GM23338 (cell line): Measurements from ENCODE around the gene UPK2. TPM values are rescaled to one million over a fixed set of nuclear protein-coding genes. Genes with fewer than 3 reads are reported as not detected.

Experiments used
- ATAC-seq: fragments of 200-7000 bp; cut with Tn5 transposase; 3 replicates; pipeline ENCODE4 v1.9.1; 2020
- DNase-seq: peaks from one replicate; pipeline ENCODE4 v3.0.0-alpha.2; 2015; ENCODE audit warnings: low spot score
- H2AFZ ChIP-seq: fragments of 200-600 bp; sonication (generic); 2 replicates; pipeline ENCODE4 v1.8.0; 2016; ENCODE audit warnings: antibody characterized with exemption, mild to moderate bottlenecking, moderate library complexity
- H3F3A ChIP-seq: fragments of 200-600 bp; sonication (generic); replicated peaks from 2 replicates; pipeline ENCODE4 v1.8.0; 2017; ENCODE audit warnings: antibody characterized with exemption, mixed run types, low read depth
- H3K27ac ChIP-seq: fragments of 200-600 bp; sonication (generic); 2 replicates; pipeline ENCODE4 v1.6.1; 2016; ENCODE audit warnings: low read depth
- H3K27me3 ChIP-seq: fragments of 200-600 bp; sonication (generic); 2 replicates; pipeline ENCODE4 v1.8.0; 2016; ENCODE audit warnings: mild to moderate bottlenecking, mixed run types, moderate library complexity; ENCODE audit not compliant: insufficient read depth
- H3K36me3 ChIP-seq: fragments of 200-600 bp; sonication (generic); 2 replicates; pipeline ENCODE4 v1.8.0; 2016; ENCODE audit warnings: mild to moderate bottlenecking; ENCODE audit not compliant: insufficient read depth
- H3K4me1 ChIP-seq: fragments of 200-600 bp; sonication (generic); 2 replicates; pipeline ENCODE4 v1.8.0; 2016; ENCODE audit warnings: mild to moderate bottlenecking, moderate library complexity; ENCODE audit not compliant: insufficient read depth
- H3K4me2 ChIP-seq: fragments of 200-600 bp; sonication (generic); 2 replicates; pipeline ENCODE4 v1.7.1; 2017; ENCODE audit warnings: mixed run types
- H3K4me3 ChIP-seq: fragments of 200-600 bp; sonication (generic); 2 replicates; pipeline ENCODE4 v1.6.1; 2016; ENCODE audit warnings: mixed run types
- H3K79me2 ChIP-seq: fragments of 200-600 bp; sonication (generic); replicated peaks from 2 replicates; pipeline ENCODE4 v1.8.0; 2017; ENCODE audit warnings: mild to moderate bottlenecking; ENCODE audit not compliant: insufficient read depth
- H3K9me2 ChIP-seq: fragments of 200-600 bp; sonication (generic); 2 replicates; pipeline ENCODE4 v1.8.0; 2017; ENCODE audit not compliant: insufficient read depth
- H4K20me1 ChIP-seq: fragments of 200-600 bp; sonication (generic); replicated peaks from 2 replicates; pipeline ENCODE4 v1.8.0; 2017; ENCODE audit warnings: mild to moderate bottlenecking; ENCODE audit not compliant: insufficient read depth
- H3K27ac Mint-ChIP-seq: 2 replicates; pipeline ENCODE4 v1.8.0; 2020; ENCODE audit warnings: inconsistent platforms, mild to moderate bottlenecking, moderate library complexity, mixed read lengths
- H3K27me3 Mint-ChIP-seq: 3 replicates; pipeline ENCODE4 v1.8.0; 2022; ENCODE audit warnings: low read depth, mild to moderate bottlenecking, moderate library complexity, mixed read lengths, inconsistent platforms; ENCODE audit not compliant: insufficient read depth, poor library complexity
- H3K36me3 Mint-ChIP-seq: 3 replicates; pipeline ENCODE4 v1.8.0; 2021; ENCODE audit warnings: low read depth, mild to moderate bottlenecking, inconsistent platforms, moderate library complexity, mixed read lengths
- H3K4me1 Mint-ChIP-seq: 3 replicates; pipeline ENCODE4 v1.8.0; 2020; ENCODE audit warnings: mild to moderate bottlenecking, inconsistent platforms, mixed read lengths
- H3K4me3 Mint-ChIP-seq: 3 replicates; pipeline ENCODE4 v1.8.0; 2021; ENCODE audit warnings: moderate library complexity, mild to moderate bottlenecking, inconsistent platforms, mixed read lengths
- H3K9me3 Mint-ChIP-seq: 3 replicates; pipeline ENCODE4 v1.8.0; 2020; ENCODE audit warnings: moderate library complexity, mild to moderate bottlenecking, inconsistent platforms, mixed read lengths
- CTCF ChIP-seq, 2 experiments: fragments of 200-600 bp in 1 of 2; sonication (generic) in 1 of 2; conservative IDR thresholded peaks; 2 replicates each; pipeline versions ENCODE4 v1.5.1 to v1.6.1; 2016 to 2017; ENCODE audit warnings: antibody characterized with exemption in 2 of 2, low read depth in 2 of 2, mild to moderate bottlenecking in 2 of 2, moderate library complexity in 1 of 2
- POLR2AphosphoS5 ChIP-seq: IDR thresholded peaks from 2 replicates; pipeline ENCODE4 v1.6.1; 2016; ENCODE audit warnings: antibody characterized with exemption, low read depth
- REST ChIP-seq: IDR thresholded peaks from one replicate; pipeline ENCODE4 v1.6.1; 2018; ENCODE audit warnings: antibody characterized with exemption; ENCODE audit not compliant: unreplicated experiment
- ZNF114 ChIP-seq: fragments of 250-450 bp; sonication (Bioruptor Pico); IDR thresholded peaks from 2 replicates; pipeline ENCODE4 v1.5.0; 2020; ENCODE audit warnings: mild to moderate bottlenecking, moderate library complexity
- ZNF462 ChIP-seq: fragments of 250-450 bp; sonication (Bioruptor Pico); IDR thresholded peaks from 2 replicates; pipeline ENCODE4 v1.5.0; 2020; ENCODE audit warnings: mild to moderate bottlenecking, moderate library complexity
- polyA plus RNA-seq: library from polyadenylated mRNA; unstranded; fragments of >200 nt; fragmentation: Nextera tagmentation; extraction: Ambion mirVana; gene quantifications from 2 replicates; pipeline ENCODE4 v1.2.1, GENCODE V29; 2016
- total RNA-seq: library from RNA; depleted of rRNA; stranded (reverse); fragments of >200 nt; shearing (Covaris generic); gene quantifications from 2 replicates; pipeline ENCODE4 v1.2.3, GENCODE V29; 2014

UPK2 gene
- total and polyA plus RNA-seq, 2 experiments from 2014 or later, result 0.74 TPM; not detected in 1

- TF ChIP-seq CTCF (conservative IDR thresholded peaks at IDR 0.05; ENCODE audit: low read depth in 2 of 2), result no peak
- no peak for TF ChIP-seq REST
These were observed 17.9 kb downstream of the UPK2 start (continued) for GRCh38 chr11:118973985-118974384.

- Histone ChIP-seq H4K20me1 (no peaks in the 10 kb centered on the region), H3F3A (peaks cover 8% of the 10 kb centered on the region; the same call in 1 of the 2 replicates)
- TF ChIP-seq ZNF462 (CRISPR knock-in tag), result no peak
- TF ChIP-seq POLR2AphosphoS5, result no peak
- TF ChIP-seq ZNF114, result no peak
- no peak for TF ChIP-seq CTCF (conservative IDR thresholded peaks at IDR 0.05; ENCODE audit: low read depth in 2 of 2)
These were observed 19.9 kb downstream of the UPK2 start for GRCh38 chr11:118975771-118976709.

More at GRCh38 chr11:118975771-118976709, 19.9 kb downstream of the UPK2 start:
- Mint-ChIP-seq H3K27ac (no peak overlapping the region), H3K4me1 (peaks cover 23% of the 10 kb centered on the region), H3K36me3 (no peaks in the 10 kb centered on the region), H3K27me3 (peaks cover 9% of the 10 kb centered on the region), H3K9me3 (no peaks in the 10 kb centered on the region), H3K4me3 (no peak overlapping the region)
- H3K27me3 ChIP-seq, result peaks cover 4% of the 10 kb centered on the region; the same call in 1 of the 2 replicates
- H3K36me3 ChIP-seq, result no peaks in the 10 kb centered on the region
- DNase-seq (no peak), ATAC-seq (no peak)
- H3K79me2 ChIP-seq, result no peaks in the 10 kb centered on the region
- H3K4me3 ChIP-seq, result no peak overlapping the region
- no peaks in the 10 kb centered on the region for H3K9me2 ChIP-seq
- no peak overlapping the region for H3K4me2 ChIP-seq
- no peak overlapping the region for H3K27ac ChIP-seq
- peaks cover 16% of the 10 kb centered on the region for H3K4me1 ChIP-seq
- no peak overlapping the region for H2AFZ ChIP-seq
